ENCODE measurements around the gene HOXA2.

The HOXA2 gene

DNA sequence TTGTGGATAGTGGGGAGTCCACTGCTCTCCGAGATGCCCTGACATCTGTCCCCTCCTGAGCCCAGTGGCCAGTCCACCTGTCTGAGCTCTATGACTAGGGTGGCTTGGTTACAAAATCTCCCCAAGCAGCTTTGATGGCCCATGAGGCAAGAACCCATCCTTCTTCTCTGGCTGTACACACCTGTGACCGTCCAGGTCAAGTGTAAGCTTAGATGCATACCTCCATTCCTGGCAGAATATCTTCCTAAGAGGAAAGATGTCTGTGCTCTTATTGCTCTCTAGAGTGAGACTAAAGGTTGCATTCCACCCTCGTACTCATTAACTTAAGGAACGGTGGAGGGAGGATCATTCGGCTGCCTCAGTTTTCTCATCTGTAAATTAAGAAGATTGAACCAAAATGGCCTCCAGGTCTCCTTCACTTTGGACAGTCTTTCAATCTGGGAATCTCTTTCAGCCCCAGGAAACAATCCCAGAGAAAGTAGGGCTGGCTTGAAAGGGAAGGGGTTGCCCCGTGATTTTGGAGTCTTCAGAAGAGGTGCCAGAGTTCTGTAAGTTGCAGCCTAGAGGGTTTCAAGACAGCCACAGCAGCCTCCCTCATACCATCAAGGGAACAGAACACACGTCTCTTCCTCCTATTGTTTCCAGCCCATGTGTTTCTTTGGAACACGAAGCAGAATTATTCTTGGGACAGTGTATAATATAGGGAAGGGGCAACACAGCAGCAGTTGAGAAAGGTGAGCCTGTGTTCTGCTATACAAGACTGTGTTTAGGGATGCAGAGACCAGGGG lies 22.6 kb upstream of the HOXA2 start:
- DNase-seq (ENCODE audit: low read depth in 2 of 2): no peak

DNA sequence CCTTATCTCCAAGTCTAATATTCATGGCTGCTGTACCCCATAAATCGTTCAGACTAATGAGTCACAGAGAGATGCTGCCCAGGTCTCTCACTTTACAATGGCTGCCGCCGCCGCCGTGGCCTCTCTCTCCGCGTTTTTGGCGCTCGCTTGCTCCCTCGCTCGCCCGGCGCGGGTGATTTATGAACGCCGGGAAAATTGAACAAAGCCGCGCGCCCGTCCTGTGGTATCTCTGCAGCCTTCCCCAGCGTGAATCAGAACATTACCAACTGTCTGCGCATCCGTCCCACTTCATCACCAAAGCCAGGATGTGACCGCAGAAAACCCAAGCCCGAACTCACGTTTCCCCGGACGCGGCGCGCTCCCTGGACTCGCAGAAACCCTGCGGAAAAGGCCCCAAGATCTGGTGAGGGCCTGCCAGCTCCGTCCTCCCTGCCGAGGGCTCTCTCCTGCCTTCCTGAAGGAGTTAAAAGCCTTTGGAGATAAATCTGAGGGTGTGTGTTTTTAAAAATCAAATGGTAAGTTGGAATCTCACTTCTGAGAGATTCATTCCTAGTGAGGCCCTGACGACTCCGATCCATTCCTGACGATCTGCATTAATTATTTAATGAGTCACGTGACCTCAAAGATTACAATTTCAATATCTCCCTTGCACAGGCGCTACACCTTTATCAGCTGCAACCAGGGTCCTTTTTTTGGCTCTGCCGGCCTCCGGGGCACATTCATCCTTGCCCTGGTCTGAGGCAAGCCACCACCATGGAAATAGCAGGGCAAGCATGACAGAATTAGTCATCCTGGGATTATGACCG lies 21.8 kb upstream of the HOXA2 start:
- no peak for DNase-seq (ENCODE audit: low read depth in 2 of 2)

DNA sequence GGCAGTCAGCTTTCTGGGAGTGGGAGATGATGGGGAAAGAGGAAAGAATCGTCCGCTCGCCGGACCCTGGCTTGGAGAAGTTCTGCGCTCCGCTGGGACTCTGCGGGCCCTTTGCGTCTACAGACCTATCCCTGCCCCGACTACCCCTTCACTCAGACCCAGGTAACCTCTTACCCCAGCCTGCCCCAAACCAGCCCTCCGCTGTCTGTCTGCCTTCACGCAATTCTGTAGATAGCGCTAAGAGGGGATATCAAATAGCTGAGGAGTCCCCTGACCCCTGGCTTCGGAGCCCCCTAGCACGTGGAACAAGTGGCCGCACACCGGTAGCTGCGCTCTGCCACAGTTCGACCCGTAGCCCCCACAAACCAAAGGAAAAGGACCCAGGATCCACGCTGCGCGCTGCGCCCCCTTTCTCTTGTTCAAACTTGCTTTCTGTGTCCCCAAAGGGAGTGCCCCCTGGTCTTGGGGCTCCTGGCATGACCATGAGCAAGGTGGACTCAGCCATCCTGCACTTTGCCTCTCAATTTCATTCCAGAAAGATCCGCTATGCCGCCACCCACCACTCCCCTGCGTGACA lies 21.1 kb upstream of the HOXA2 start:
- no peak for DNase-seq (ENCODE audit: low read depth in 2 of 2)

DNA sequence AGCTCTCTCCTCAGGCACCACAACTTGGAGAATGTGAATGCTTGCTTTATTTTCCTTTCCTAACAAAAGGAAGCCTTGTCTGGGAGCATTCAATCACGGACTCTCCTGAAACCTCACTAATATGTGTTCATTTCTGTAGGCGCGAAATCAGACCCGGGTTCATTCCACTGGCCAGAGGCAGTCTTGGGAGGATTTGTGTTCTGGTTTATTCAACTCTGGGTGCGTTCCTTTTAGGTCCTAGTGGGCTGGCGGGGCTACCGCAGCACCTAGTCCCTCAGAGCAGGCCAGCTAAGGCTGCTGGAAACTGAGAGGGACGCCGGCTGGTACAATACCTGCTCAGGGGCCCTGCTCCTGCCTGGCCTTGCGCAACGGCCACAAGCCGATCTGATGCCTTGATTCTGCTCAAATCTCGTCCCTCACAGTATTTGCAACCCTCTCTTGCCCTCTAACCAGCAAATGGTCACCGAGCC lies 20.6 kb upstream of the HOXA2 start:
- DNase-seq (ENCODE audit: low read depth in 2 of 2): no peak

DNA sequence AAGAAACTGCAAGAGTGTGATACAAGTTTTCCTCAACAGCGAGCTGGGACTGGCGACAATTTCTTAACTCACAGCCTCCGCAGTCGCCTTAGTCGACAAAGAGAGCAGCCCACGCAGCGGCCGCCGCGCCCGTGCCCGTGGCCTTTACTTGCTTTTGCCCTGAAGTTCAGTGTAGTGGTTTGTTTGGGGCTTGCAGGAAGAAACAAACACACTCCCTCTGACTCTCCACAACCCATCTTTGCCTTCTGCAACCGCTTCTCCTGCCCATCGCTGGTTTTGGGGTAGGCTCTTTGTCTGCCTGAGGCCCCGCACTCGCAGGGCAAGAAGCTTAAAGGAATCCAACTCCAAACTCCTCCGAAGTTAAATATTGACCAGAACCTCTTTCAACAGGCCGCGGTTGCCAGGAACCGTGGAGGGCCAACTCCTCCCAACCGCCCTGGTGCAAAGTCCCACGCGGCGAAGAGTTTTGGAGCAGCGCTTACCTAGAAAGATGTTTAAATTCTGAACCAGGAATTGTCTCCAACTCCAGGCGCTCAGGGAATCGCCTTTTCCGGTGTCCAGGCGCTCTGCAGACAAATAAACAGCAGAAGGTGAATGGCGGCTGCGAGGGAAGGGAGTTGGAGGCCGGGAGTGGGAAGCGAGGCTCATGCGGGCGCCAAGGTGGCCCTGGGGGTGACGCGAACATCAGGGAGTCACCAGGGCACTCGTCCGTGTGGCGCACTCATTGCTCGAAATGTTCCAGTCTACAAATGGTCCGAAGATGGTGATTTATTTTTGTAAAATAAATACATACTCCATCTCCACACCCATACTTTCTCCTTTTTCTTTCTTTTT lies 19.8 kb upstream of the HOXA2 start:
- DNase-seq (ENCODE audit: low read depth in 2 of 2): no peak

DNA sequence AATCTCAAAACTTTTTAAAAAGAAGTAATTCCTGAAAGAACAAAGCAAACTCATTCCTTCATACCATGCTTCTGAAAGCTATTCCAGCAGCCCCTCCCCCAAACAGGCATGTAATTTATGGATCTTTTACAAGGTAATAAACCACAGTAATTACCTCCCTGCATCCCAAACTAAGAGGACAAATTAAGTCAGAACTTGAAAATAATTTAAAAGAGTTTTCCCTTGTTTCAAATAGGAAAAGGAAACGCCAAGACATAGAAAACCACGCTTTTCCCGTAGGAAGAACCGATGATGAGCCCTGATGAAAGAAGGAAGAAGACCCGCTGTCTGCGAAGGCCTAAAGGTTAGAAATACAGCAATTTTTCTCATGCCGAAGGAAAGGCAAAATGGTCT lies 19.2 kb upstream of the HOXA2 start:
- DNase-seq (ENCODE audit: low read depth in 2 of 2): no peak

DNA sequence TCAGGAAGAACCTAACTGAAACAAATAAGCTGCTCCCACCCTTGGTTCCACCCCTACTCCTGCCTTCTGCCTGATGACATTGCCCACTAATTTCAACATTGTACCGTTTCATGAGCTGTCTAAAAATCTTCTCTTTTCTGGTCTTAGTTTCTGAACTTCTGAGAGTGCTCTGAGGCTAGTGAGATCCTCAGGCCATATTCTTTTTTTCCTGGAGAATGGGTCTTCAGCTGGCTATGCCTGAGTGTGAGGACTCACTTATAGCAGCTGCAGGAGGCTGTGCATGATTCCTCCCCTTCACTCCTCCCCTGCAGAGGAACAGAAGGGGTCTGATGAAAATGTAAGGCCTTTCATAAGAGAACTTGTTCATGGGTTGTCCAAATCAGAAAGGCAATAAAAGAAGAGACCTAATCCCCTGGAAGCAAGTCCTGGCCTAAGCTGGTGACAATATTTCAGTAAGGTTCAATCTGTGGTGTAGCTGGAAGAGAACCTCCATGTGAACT lies 17.0 kb upstream of the HOXA2 start:
- no peak for DNase-seq (ENCODE audit: low read depth in 2 of 2)

DNA sequence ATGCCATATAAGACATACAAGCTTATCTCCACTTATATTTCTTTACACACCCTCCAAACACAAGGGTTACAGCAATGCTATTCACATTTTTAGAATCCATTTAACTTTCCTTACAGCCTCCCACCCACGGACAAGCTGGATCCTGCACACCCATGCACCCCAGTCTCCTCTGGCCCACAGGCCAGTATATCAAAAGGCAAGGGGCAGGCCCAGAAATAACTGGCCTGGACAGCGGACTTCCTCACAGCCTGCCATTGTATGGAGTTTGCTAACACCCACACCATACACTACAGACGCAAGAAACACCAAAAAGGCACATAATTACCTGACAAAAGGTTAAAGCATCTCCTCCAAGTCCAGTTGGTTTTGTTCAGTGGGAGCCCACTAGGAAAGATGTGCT lies 16.1 kb upstream of the HOXA2 start:
- no peak for DNase-seq (ENCODE audit: low read depth in 2 of 2)

DNA sequence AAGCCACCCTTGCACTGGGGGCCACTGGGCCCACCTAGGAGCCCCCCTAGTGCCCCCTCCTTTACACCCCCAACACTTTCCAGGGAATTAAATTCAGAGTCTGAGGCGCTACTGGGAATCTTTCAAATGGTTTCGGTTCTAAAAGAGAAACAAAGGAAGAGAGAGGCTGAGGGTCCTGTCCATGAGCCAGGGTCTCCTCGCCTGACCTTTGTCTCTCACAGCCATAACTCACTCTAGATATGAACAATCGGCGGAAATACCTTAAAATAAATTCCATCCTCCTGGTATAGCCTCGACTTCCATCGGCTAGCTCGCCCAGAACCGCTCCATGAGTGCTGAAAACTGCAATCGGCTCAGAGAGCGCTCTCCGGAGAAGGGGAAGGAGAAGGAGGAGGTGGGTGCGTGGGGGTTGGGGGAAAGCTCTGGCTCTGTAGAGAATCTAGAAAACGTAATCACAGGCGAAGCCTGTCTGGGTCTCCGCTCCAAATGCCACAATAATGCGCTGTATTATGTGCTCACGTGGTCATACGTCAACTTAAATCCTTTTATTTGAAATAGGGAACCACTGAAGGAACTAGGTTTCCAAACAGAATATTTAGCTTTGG lies 15.5 kb upstream of the HOXA2 start:
- DNase-seq (ENCODE audit: low read depth in 2 of 2): no peak

DNA sequence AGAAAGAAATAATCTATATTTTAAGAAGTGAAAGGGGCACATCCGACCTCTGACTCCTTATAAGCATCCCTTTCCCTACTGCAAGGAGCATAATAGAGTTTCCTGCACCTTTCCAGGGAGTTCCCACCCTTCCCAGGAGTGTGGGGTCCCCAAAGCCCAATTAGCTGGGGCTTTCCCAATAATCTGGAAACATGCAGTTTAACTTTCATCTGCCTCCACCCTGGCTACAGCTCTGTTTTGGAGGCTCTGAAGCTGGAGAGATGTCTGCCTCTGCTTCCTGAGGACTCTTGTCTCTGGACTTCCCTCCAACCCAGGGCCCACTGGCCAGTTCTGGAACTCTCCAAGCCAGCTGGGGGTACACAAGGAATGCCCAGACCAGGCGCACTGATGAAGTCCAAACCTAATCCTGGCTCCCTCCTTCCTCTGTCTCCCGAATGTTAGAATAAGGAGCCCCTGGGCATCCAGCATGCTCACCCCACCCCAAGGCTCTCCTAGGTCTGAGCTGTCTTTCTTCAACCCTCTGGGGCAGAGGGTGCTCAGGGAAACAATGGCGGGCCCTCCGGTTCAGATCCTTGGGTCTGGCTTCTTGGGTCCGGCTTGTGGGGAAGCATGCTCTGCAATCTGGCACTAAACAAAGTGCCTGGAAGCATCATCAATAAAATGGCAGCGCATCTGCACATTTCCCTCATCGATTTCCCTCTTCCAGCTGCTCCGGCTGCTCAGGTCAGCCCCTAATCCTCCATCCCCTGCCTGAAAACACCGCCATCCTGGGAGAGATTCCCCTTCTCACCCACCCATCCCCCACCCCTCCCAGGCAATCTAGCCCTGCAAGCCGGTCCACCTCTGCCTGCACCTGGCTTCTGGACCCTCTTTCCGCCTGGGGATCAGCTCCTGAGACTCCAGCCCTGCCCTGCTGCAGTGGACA lies 14.7 kb upstream of the HOXA2 start:
- DNase-seq (ENCODE audit: low read depth in 2 of 2): no peak

DNA sequence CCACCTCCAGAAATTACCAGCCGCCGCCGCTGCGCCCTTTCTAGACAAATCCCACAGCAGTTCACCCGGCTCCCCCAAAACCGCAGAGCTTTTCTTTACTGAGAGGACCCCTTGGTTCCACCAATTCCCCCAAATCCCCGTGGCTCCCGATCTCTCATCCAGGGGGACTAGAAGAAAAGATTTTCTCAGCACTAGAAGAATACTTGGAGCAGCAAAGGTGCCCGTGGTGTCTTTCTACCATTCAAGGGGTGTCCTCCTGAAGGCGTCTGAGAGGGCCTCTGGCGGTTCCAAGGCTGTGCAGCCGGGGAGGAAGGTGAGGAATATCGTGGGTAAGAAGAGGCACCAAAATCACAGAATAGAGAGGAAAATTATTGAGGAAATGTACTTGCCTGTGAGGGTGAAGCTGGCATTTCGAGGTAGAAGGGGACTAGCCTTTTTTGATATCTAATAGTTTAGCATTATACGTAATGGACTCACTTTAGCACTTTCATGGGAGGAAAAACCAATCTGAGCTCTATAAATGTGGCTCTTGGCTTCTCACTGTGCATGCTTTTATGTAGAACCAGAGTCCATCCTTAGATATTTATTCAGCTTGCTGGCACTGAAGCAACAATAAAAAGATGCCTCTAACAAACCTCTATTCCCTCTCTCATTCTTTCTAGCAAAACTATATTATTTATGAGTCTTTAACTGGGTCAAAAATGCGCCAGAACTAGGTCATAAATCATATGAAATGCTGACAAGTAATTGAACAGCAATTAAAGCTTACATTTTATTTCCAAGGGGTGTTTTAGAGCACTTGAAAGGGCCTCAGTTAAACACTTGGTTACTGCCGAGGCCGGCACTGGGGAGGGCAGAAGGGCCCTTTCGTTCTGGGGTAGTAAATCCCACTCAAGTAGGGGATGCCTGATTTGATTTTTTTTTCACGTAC lies 13.8 kb upstream of the HOXA2 start:
- no peak for DNase-seq (ENCODE audit: low read depth in 2 of 2)

DNA sequence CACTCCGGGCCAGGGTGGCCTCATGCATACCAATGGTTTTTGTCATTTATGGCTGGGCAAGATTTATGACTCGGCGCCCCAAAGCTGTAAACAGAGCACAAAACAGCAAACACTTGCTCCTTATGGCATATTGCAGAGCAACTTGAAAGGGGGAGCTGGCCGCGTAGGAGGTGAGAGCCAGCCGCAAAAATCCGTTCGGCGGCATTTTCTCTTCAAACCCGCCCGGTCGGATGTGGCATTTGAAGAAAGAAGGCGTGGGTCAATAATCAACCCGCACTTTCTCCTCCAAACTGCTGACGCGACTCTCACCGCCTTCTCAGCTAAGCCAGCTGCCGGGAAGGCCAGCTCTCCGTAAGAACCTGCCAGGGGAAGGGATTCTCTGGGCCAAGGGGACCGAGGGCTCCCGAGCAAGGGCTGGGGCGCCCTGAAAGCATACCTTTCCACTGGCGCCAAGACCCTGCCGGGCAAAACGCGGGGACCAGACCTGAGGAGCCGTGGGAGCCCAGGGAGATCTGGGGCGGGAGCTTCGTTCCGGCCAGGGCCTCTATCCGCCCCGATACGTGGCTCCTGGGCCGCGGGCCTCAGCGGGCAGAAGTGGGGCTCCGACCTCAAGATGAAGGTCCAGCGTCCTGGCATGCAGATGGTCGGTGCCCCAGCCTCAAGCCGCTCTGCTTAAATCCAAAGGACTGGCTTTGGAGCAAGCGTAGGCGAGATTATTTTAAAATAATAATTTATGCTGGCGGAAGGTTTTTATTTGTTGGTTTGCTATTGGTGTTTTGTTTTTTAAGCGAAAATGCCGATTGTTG lies 12.9 kb upstream of the HOXA2 start:
- no peak for DNase-seq (ENCODE audit: low read depth in 2 of 2)

DNA sequence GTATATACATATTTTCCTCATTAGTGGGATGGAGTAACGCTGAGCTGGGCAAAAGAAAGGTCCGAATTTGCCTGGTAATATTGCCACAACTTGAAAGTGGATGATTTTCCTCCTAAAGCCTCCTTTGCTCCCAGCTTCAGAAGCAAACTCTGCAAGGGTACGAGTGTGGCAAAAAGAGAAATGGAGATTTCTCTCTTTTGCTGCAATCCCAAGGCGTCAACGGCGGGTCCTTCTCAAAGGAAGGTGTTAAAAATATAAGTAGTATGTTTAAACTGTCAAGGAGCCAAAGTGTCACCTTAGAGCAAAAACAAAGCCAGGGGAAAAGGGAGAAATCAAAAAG lies 12.4 kb upstream of the HOXA2 start:
- DNase-seq (ENCODE audit: low read depth in 2 of 2): no peak

DNA sequence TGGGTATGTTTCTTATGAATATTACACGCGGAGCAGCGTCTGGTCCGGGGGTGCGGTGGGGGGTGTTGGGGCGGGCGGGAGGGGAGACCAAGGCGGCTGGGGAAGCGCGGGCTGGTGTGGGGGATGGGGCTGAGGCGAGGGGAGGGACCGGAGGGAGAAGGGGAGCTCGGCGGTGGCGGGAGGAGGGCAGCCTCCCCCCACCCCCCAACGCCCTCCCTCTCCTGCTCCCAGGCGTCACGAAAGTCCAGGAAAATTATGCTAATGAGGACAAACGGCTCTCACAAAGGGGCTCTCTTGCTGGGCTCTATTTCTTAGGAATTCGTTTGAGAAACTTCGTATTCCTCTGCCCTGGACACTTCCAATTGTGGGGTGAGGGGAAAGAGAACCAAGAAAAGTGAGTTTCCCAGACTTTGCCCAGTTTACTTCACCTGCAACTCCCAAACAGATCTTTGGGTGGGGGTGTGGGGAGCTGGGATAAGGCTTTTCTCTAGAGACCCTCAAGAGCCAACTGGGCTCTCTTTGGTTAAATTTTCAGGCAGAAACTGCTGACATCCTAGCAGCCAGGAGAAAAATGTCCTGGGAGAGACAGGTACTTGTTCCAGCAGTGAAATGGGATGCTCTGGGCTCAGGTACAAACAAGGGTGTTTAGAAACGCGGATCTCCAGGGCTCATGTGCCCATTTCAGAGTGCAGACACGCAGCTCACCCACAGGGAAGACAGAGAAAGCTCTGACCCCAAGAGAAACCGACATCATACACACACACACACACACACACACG lies 11.7 kb upstream of the HOXA2 start:
- DNase-seq (ENCODE audit: low read depth in 2 of 2): no peak

DNA sequence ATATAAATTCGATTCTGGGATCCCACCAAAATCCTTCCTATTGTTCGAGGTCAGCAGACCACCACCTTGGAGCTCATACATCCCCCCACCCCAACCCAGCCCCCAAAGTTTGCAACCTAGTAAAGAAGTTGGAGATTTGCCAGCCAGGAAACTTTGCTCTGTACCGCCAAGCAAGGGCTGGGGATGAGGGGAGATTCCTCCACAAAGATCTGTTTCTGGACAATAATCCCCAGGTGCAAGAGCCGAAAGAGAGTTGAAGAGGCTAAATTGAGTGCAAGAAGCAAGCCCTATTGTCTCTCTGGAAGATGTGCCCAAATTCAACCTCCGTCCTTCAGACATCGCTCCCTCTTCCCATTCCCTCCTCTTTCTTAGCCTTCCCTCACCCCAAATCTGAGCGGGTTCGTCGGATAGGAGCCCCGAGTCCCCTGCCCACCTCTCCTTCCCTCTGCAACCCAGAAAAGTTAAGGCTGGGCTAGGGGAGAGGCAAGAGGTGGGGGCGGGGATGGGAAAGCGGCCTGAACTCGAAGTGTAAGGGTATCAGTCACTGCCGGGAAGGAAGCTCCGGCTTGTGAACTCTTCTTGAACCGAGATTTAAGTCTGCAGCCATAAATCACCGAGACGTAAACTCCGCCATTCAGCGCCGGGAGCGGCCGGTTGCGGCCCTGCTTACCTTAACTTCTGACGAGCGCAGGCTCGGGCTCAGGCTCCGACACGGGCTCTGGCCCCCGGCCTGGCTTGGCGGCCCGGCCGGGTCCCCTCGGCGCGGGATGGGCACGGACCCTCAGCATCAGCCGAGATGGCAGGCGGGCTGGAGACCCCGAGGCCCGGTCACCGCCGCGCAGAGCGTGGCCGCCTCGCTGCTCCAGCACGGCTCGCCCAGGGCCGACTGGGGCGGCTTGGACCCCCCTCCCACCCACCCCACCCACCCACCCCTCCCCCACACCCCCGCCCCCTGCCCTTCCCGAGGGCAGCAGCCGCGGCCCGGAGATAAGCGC lies 10.8 kb upstream of the HOXA2 start:
- no peak for DNase-seq (ENCODE audit: low read depth in 2 of 2)

DNA sequence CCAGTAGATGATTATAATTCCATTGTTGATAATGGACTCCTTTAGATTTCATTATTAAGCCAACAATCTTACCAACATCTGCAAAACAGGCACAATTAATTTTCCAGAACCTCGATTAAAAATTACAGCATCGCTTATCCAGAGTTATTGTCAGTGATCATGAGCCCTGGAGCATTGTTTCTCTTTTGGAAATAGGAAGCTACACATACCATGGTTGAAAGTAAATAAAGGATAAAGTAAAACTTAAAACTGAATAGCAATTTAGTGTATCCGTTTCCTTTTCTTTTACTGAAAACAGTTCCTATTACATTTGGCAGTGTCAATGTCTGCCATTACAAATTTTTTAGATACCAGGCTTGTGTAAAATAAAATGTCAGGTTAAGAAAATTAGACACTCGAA lies 9.9 kb upstream of the HOXA2 start:
- no peak for DNase-seq (ENCODE audit: low read depth in 2 of 2)
